ENCODE data around the gene GMCL2. TPM values are rescaled to one million over a fixed set of nuclear protein-coding genes. Genes with fewer than 3 reads are reported as not detected.

The GMCL2 gene
- total RNA-seq, 2 donors from 2014 or later, result not detected

- Histone ChIP-seq H3K27me3 (ENCODE audit: control insufficient read depth, insufficient read depth, low read length, poor library complexity, severe bottlenecking) (no peaks in the 10 kb centered on the region), H3K36me3 (ENCODE audit: control insufficient read depth, insufficient read depth, low read length) (peaks cover 99% of the 10 kb centered on the region), H3K9ac (ENCODE audit: extremely low read depth, low read length, poor library complexity, severe bottlenecking) (no peak overlapping the region), H3K27ac (ENCODE audit: low read depth, low read length) (no peak overlapping the region), H3K4me3 (ENCODE audit: low read length) (no peak overlapping the region), H3K9me3 (ENCODE audit: control insufficient read depth, low read length) (no peaks in the 10 kb centered on the region), H3K4me1 (ENCODE audit: control insufficient read depth, insufficient read depth, low read length) (no peaks in the 10 kb centered on the region)
- 95 to 98% methylated on average over 6 to 8 of the region's 8 CpGs for WGBS, 2 experiments (ENCODE audit: insufficient coverage in 1 of 2, insufficient read length in 1 of 2)
- Mint-ChIP-seq H3K4me1 (peaks cover 12% of the 10 kb centered on the region), H3K9me3 (no peaks in the 10 kb centered on the region), H3K36me3 (ENCODE audit: low read depth) (peaks cover 83% of the 10 kb centered on the region), H3K4me3 (no peak overlapping the region), H3K27ac (peak overlapping the region; percentile 59), H3K27me3 (ENCODE audit: insufficient read depth) (no peaks in the 10 kb centered on the region)
- DNase-seq, result peak; percentile 51
- TF ChIP-seq CTCF (conservative IDR thresholded peaks at IDR 0.05), result no peak
Measured at GRCh38 chr5:178211095-178212048, 24.2 kb upstream of the GMCL2 start.

- no peak overlapping the region for H3K27ac Mint-ChIP-seq
- H3K27me3 Mint-ChIP-seq (ENCODE audit: insufficient read depth), result no peaks in the 10 kb centered on the region
Measured at GRCh38 chr5:178210686-178211085, 23.5 kb upstream of the GMCL2 start.

GRCh38 chr5:178210073-178210535, 22.9 kb upstream of the GMCL2 start:
- no peak for TF ChIP-seq CTCF (conservative IDR thresholded peaks at IDR 0.05)
- Histone ChIP-seq H3K9me3 (ENCODE audit: control insufficient read depth, low read length) (no peaks in the 10 kb centered on the region), H3K9ac (ENCODE audit: extremely low read depth, low read length, poor library complexity, severe bottlenecking) (no peak overlapping the region), H3K36me3 (ENCODE audit: control insufficient read depth, insufficient read depth, low read length) (peaks cover 98% of the 10 kb centered on the region), H3K4me3 (ENCODE audit: low read length) (no peak overlapping the region), H3K27me3 (ENCODE audit: control insufficient read depth, insufficient read depth, low read length, poor library complexity, severe bottlenecking) (no peaks in the 10 kb centered on the region), H3K27ac (ENCODE audit: low read depth, low read length) (no peak overlapping the region), H3K4me1 (ENCODE audit: control insufficient read depth, insufficient read depth, low read length) (no peaks in the 10 kb centered on the region)
- H3K9me3 Mint-ChIP-seq, result no peaks in the 10 kb centered on the region
- H3K4me1 Mint-ChIP-seq, result peaks cover 16% of the 10 kb centered on the region
- peak; percentile 47 for DNase-seq
- no peak overlapping the region for H3K4me3 Mint-ChIP-seq
- peak overlapping the region; percentile 30 for H3K27ac Mint-ChIP-seq
- WGBS, 2 experiments (ENCODE audit: insufficient coverage in 1 of 2, insufficient read length in 1 of 2), result 95 to 99% methylated on average over 12 to 18 of the region's 18 CpGs
- H3K27me3 Mint-ChIP-seq (ENCODE audit: insufficient read depth), result no peaks in the 10 kb centered on the region
- H3K36me3 Mint-ChIP-seq (ENCODE audit: low read depth), result peaks cover 85% of the 10 kb centered on the region

More at GRCh38 chr5:178210686-178211085, 23.5 kb upstream of the GMCL2 start:
- Histone ChIP-seq H3K9ac (ENCODE audit: extremely low read depth, low read length, poor library complexity, severe bottlenecking) (no peak overlapping the region), H3K27me3 (ENCODE audit: control insufficient read depth, insufficient read depth, low read length, poor library complexity, severe bottlenecking) (no peaks in the 10 kb centered on the region), H3K4me3 (ENCODE audit: low read length) (no peak overlapping the region), H3K9me3 (ENCODE audit: control insufficient read depth, low read length) (no peaks in the 10 kb centered on the region), H3K36me3 (ENCODE audit: control insufficient read depth, insufficient read depth, low read length) (peaks cover 99% of the 10 kb centered on the region), H3K4me1 (ENCODE audit: control insufficient read depth, insufficient read depth, low read length) (no peaks in the 10 kb centered on the region), H3K27ac (ENCODE audit: low read depth, low read length) (no peak overlapping the region)
- no peak for TF ChIP-seq CTCF (conservative IDR thresholded peaks at IDR 0.05)
- DNase-seq, result no peak
- Mint-ChIP-seq H3K9me3 (no peaks in the 10 kb centered on the region), H3K4me3 (no peak overlapping the region), H3K4me1 (peaks cover 15% of the 10 kb centered on the region), H3K36me3 (ENCODE audit: low read depth) (peaks cover 85% of the 10 kb centered on the region)
- WGBS, 2 experiments (ENCODE audit: insufficient coverage in 1 of 2, insufficient read length in 1 of 2), result 96 to 100% methylated on average over 2 to 5 of the region's 5 CpGs
